SJCRH30 (cell line): ENCODE results near the gene FKBP7. TPM values are rescaled to one million over a fixed set of nuclear protein-coding genes. Genes with fewer than 3 reads are reported as not detected.

Experiments
- DNase-seq, 2 experiments: peaks; one replicate each; pipeline ENCODE4 v3.0.0-alpha.2; 2015 to 2020
- H3K27ac ChIP-seq: fragments of 250-450 bp; sonication (Bioruptor Pico); 2 replicates; pipeline ENCODE4 v1.5.1; 2020; ENCODE audit warnings: mild to moderate bottlenecking, moderate library complexity
- H3K27me3 ChIP-seq: fragments of 250-450 bp; sonication (Bioruptor Pico); 2 replicates; pipeline ENCODE4 v1.5.1; 2020; ENCODE audit warnings: mild to moderate bottlenecking, moderate library complexity
- H3K36me3 ChIP-seq: fragments of 250-450 bp; sonication (Bioruptor Pico); 2 replicates; pipeline ENCODE4 v1.5.1; 2020; ENCODE audit warnings: mild to moderate bottlenecking, moderate library complexity
- H3K4me1 ChIP-seq: fragments of 250-450 bp; sonication (Bioruptor Pico); 2 replicates; pipeline ENCODE4 v1.5.1; 2020; ENCODE audit warnings: mild to moderate bottlenecking, moderate library complexity
- H3K4me3 ChIP-seq: fragments of 250-450 bp; sonication (Bioruptor Pico); 2 replicates; pipeline ENCODE4 v1.5.1; 2020; ENCODE audit warnings: mild to moderate bottlenecking, moderate library complexity
- H3K9me3 ChIP-seq: fragments of 250-450 bp; sonication (Bioruptor Pico); replicated peaks from 2 replicates; pipeline ENCODE4 v1.5.1; 2020; ENCODE audit warnings: mild to moderate bottlenecking, moderate library complexity
- total RNA-seq: library from RNA; depleted of rRNA; stranded (reverse); fragments of >200 nt; shearing (Covaris generic); gene quantifications from 2 replicates; pipeline ENCODE4 v1.2.3, GENCODE V29; 2014; rRNA removed

Gene FKBP7
- total RNA-seq, 1 experiment from 2014 or later = 48.4 TPM

DNA sequence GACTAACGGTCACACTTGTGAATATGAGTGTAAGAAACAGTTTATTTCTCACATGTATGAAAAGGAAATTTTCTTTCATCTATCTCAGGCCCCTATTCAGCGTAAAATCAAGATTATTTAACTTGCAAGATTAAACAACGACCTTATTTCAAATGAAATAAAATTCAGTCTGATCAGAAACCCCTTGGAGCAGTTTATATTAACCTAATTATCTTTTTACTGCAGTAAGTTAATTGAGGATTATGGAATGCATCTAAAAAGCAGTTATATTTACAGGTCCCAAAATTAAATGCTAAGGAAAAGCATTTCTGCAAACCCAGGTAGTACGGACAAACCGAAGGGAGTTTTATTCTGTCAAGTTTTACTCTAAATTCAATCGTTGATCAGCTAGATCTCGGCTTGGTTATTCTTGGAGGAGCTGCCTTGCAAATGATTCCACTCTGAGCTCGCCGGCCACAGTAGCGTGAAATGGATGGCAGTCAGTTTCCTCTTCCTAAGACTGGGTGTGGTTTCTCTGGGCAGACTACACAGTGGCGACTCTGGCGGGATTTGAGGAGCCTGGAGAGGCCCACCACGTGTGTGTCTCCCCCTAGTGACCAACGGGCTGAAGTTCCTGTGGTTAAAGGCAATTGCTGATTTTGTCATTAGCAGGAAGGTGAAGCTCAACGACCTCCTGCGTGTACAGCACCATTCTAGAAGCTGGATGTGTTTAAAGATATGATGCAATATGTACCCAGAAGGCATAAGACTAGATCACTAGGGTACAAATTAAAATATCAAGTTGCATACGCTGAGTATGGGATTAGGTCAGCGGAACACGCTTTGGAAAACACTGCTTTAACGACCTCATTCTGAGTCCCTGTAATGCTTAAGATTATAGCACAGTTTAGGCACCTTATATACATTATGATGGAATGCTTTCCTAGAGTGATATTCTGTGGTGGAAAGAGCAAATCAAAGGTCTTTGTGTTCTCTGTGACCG, 63.8 kb downstream of the FKBP7 start:
- no peaks in the 10 kb centered on the region for H3K4me1 ChIP-seq
- H3K27me3 ChIP-seq = no peaks in the 10 kb centered on the region
- no peaks in the 10 kb centered on the region for H3K36me3 ChIP-seq
- peak overlapping the region; percentile 79 for H3K4me3 ChIP-seq
- peak; percentile 94 to 97 for DNase-seq
- H3K9me3 ChIP-seq = no peaks in the 10 kb centered on the region
- H3K27ac ChIP-seq = peak overlapping the region; percentile 97

Other genes starting within 250 kb of the FKBP7 start
- gene PRKRA, start 27.4 kb downstream of the FKBP7 start, total RNA-seq = 95.9 and 112 TPM in 2 replicates
- 1.3 TPM in 2 replicates for gene PJVK, start 27.2 kb downstream of the FKBP7 start, total RNA-seq
- gene PLEKHA3, start 1.9 kb upstream of the FKBP7 start, total RNA-seq = 12.3 and 15.1 TPM in 2 replicates